ENCODE measurements around the gene DDB1. TPM values are rescaled to one million over a fixed set of nuclear protein-coding genes. Genes with fewer than 3 reads are reported as not detected.

Gene DDB1
- total and polyA plus RNA-seq, 2 experiments from 2014 or later = 286 to 321 TPM

Other genes starting within 250 kb of the DDB1 start
- gene CD5, start 230.6 kb downstream of the DDB1 start, total RNA-seq = not detected in 2 replicates
- gene CD5, start 230.6 kb downstream of the DDB1 start, polyA plus RNA-seq = not detected in 2 replicates
- gene VPS37C, start 171.7 kb downstream of the DDB1 start, total RNA-seq = 22.0 and 24.6 TPM in 2 replicates
- gene VPS37C, start 171.7 kb downstream of the DDB1 start, polyA plus RNA-seq = 19.2 and 20.8 TPM in 2 replicates
- not detected in 2 replicates for gene PGA3, start 129.6 kb downstream of the DDB1 start, total RNA-seq
- not detected in 2 replicates for gene PGA3, start 129.6 kb downstream of the DDB1 start, polyA plus RNA-seq
- gene PGA4, start 110.8 kb downstream of the DDB1 start, total RNA-seq = 0.88 and 1.2 TPM in 2 replicates
- gene PGA4, start 110.8 kb downstream of the DDB1 start, polyA plus RNA-seq = 0.48 TPM in 1 of 2 replicates, not detected in the other
- gene PGA5, start 91.9 kb downstream of the DDB1 start, total RNA-seq = 0.89 and 3.2 TPM in 2 replicates
- gene PGA5, start 91.9 kb downstream of the DDB1 start, polyA plus RNA-seq = 0.85 and 4.8 TPM in 2 replicates
- 1.8 and 2.3 TPM in 2 replicates for gene VWCE, start 37.8 kb downstream of the DDB1 start, total RNA-seq
- 3.1 and 3.5 TPM in 2 replicates for gene VWCE, start 37.8 kb downstream of the DDB1 start, polyA plus RNA-seq
- gene TKFC, start 123 bp upstream of the DDB1 start, total RNA-seq = 50.9 and 58.1 TPM in 2 replicates
- gene TKFC, start 123 bp upstream of the DDB1 start, polyA plus RNA-seq = 84.3 and 87.4 TPM in 2 replicates
- gene CYB561A3, start 28.8 kb upstream of the DDB1 start, total RNA-seq = 7.8 and 13.5 TPM in 2 replicates
- 10.2 and 12.6 TPM in 2 replicates for gene CYB561A3, start 28.8 kb upstream of the DDB1 start, polyA plus RNA-seq
- 13.8 and 25.2 TPM in 2 replicates for gene TMEM138, start 29.3 kb upstream of the DDB1 start, total RNA-seq
- gene TMEM138, start 29.3 kb upstream of the DDB1 start, polyA plus RNA-seq = 25.0 and 34.1 TPM in 2 replicates
- gene TMEM216, start 59.5 kb upstream of the DDB1 start, total RNA-seq = 12.5 and 19.3 TPM in 2 replicates
- gene TMEM216, start 59.5 kb upstream of the DDB1 start, polyA plus RNA-seq = 20.1 and 21.5 TPM in 2 replicates
- gene CPSF7, start 96.9 kb upstream of the DDB1 start, total RNA-seq = 46.9 and 64.7 TPM in 2 replicates
- 34.6 and 55.5 TPM in 2 replicates for gene CPSF7, start 96.9 kb upstream of the DDB1 start, polyA plus RNA-seq
- 21.3 and 28.1 TPM in 2 replicates for gene SDHAF2, start 97.0 kb upstream of the DDB1 start, total RNA-seq
- gene SDHAF2, start 97.0 kb upstream of the DDB1 start, polyA plus RNA-seq = 55.8 and 67.4 TPM in 2 replicates
- gene LRRC10B, start 175.6 kb upstream of the DDB1 start, total RNA-seq = 0.60 and 0.74 TPM in 2 replicates
- 0.62 and 0.65 TPM in 2 replicates for gene LRRC10B, start 175.6 kb upstream of the DDB1 start, polyA plus RNA-seq
- gene SYT7, start 248.0 kb upstream of the DDB1 start, total RNA-seq = 8.7 and 12.1 TPM in 2 replicates
- 6.3 and 7.5 TPM in 2 replicates for gene SYT7, start 248.0 kb upstream of the DDB1 start, polyA plus RNA-seq